Omental fat pad (tissue), 4 donors: ENCODE data around the gene OBSCN. TPM values are rescaled to one million over a fixed set of nuclear protein-coding genes. Genes with fewer than 3 reads are reported as not detected.

ENCODE experiments used
- ATAC-seq: fragments of 150-250 bp; one replicate; pipeline ENCODE4 v1.9.1; 2016; ENCODE audit warnings: mild to moderate bottlenecking, moderate library complexity; ENCODE audit not compliant: low FRiP score
- DNase-seq: peaks from one replicate; pipeline ENCODE4 v3.0.0-alpha.2; 2019; ENCODE audit warnings: low spot score
- CTCF ChIP-seq, 3 donors: fragments of 450-650 bp; IDR thresholded peaks; one replicate each; pipeline ENCODE4 v1.5.1; 2016 to 2017; ENCODE audit warnings: antibody characterized with exemption in 3 of 3, mild to moderate bottlenecking in 3 of 3, moderate library complexity in 2 of 3
- total RNA-seq, 4 donors: library from RNA; depleted of rRNA; stranded (reverse); fragments of >200 nt; gene quantifications; one replicate each; pipeline ENCODE4 v1.1.0, GENCODE V29; 2016

OBSCN gene
- 10 to 100 TPM in 2 of 4 donors, 1 to 10 TPM in 2; 5.4 to 26.0 (median 9.7) TPM for total RNA-seq

- no peak for ATAC-seq
- no peak for DNase-seq
- no peak for TF ChIP-seq CTCF (IDR thresholded peaks at IDR 0.05)
Observed at GRCh38 chr1:228207851-228208821, at the start of gene OBSCN. Gene OBSCN, plus strand, starts transcription at chr1:228208044. Its CDS starts 3,740 bp downstream, at chr1:228211784.

- TF ChIP-seq CTCF (IDR thresholded peaks at IDR 0.05): no peak
- DNase-seq (no peak), ATAC-seq (no peak)
Observed at GRCh38 chr1:228158151-228159007, 49.5 kb upstream of the OBSCN start.

- no peak for TF ChIP-seq CTCF (IDR thresholded peaks at IDR 0.05)
- no peak for ATAC-seq
- DNase-seq: no peak
Observed at GRCh38 chr1:228159008-228159665, 48.7 kb upstream of the OBSCN start.

- ATAC-seq (no peak), DNase-seq (no peak)
- no peak for TF ChIP-seq CTCF (IDR thresholded peaks at IDR 0.05)
Observed at GRCh38 chr1:228160201-228160761, 47.6 kb upstream of the OBSCN start.

- ATAC-seq (no peak), DNase-seq (no peak)
- no peak for TF ChIP-seq CTCF (IDR thresholded peaks at IDR 0.05)
Observed at GRCh38 chr1:228161362-228161761, 46.5 kb upstream of the OBSCN start.

GRCh38 chr1:228161866-228162265 lies 46.0 kb upstream of the OBSCN start:
- TF ChIP-seq CTCF (IDR thresholded peaks at IDR 0.05): no peak
- ATAC-seq: no peak
- no peak for DNase-seq
